ENCODE data around the gene PTPRN2. TPM values are rescaled to one million over a fixed set of nuclear protein-coding genes. Genes with fewer than 3 reads are reported as not detected.

PTPRN2 gene
- total and polyA plus RNA-seq, 2 of the 13 experiments (the other 11 are each of a cell fraction or from before 2014, with no cell fraction given), result 2.5 to 24.2 TPM

GRCh38 chr7:158240801-158241200 is 346.8 kb downstream of the PTPRN2 start:
- intact Hi-C loops (cut with micrococcal nuclease; ENCODE audit: unreplicated experiment), result no loop called here

GRCh38 chr7:158239290-158239981 is 348.2 kb downstream of the PTPRN2 start:
- FAIRE-seq (no peak), ATAC-seq (no peak; the same call in 2 of the 3 replicates), DNase-seq (ENCODE audit: low spot score) (no peak)
- Histone ChIP-seq H2AFZ (ENCODE audit: low read length) (no peak overlapping the region), H3K4me1 (ENCODE audit: insufficient read depth, low read length) (no peaks in the 10 kb centered on the region), H3K27ac (ENCODE audit: extremely low read length, insufficient read depth, low read length) (no peak overlapping the region), H3K27me3 (ENCODE audit: control insufficient read depth in 1 of 2, insufficient read depth in 2 of 2, low read length in 2 of 2) (no peaks in the 10 kb centered on the region), H3K9me3 (ENCODE audit: low read length) (no peaks in the 10 kb centered on the region), H4K20me1 (ENCODE audit: insufficient read depth, low read length) (peaks cover 14% of the 10 kb centered on the region; the same call in 1 of the 2 replicates), H3K4me2 (ENCODE audit: low read depth, low read length) (no peak overlapping the region), H3K9ac (ENCODE audit: insufficient read depth, low read depth, low read length) (no peak overlapping the region), H3K79me2 (ENCODE audit: insufficient read depth, low read length) (no peaks in the 10 kb centered on the region), H3K36me3 (replicated peaks in 1 of 2; ENCODE audit: control insufficient read depth in 1 of 2, insufficient read depth in 2 of 2, low read length in 2 of 2) (no peaks in the 10 kb centered on the region), H3K4me3 (replicated peaks in 1 of 3; ENCODE audit: insufficient read depth in 1 of 3, low read depth in 2 of 3, low read length in 3 of 3) (no peak overlapping the region)
- ChIA-PET CTCF (ENCODE audit: low intra/inter-chr PET ratio, low total read pairs) (no interaction called here), POLR2A (no interaction called here)
- in situ Hi-C loops (cut with HindIII; ENCODE audit: extremely low pct_ligation_motif_present, low pct_unique_long_range_greater_than_20kb), result no loop called here
- WGBS (ENCODE audit: low lambda C conversion rate), result 85% methylated on average over 29 of the region's 30 CpGs
- intact Hi-C loops (cut with micrococcal nuclease; ENCODE audit: unreplicated experiment), result no loop called here
- no TSS peak for BruUV-seq (replicated peaks)
- no peak for TF ChIP-seq BCLAF1 (IDR thresholded peaks at IDR 0.05)
- no peak for TF ChIP-seq ZNF747 (CRISPR knock-in tag; IDR thresholded peaks at IDR 0.05; ENCODE audit: borderline replicate concordance)
- no peak for TF ChIP-seq ZBTB1 (CRISPR knock-in tag; IDR thresholded peaks at IDR 0.05; ENCODE audit: borderline replicate concordance)
- TF ChIP-seq HCFC1 (IDR thresholded peaks at IDR 0.05; ENCODE audit: low read depth, low read length), result no peak
- TF ChIP-seq KLF9 (CRISPR knock-in tag; IDR thresholded peaks at IDR 0.05; ENCODE audit: low read depth), result no peak
- TF ChIP-seq GABPB1 (CRISPR knock-in tag; IDR thresholded peaks at IDR 0.05), result no peak
- TF ChIP-seq MBD4 (IDR thresholded peaks at IDR 0.05; ENCODE audit: borderline replicate concordance, low read length), result no peak
- TF ChIP-seq DMTF1 (CRISPR knock-in tag; IDR thresholded peaks at IDR 0.05), result no peak
- no peak for TF ChIP-seq ZNF256 (CRISPR knock-in tag; conservative IDR thresholded peaks at IDR 0.05)

More at GRCh38 chr7:158240801-158241200, 346.8 kb downstream of the PTPRN2 start:
- no peaks in the 10 kb centered on the region for H3K4me1 ChIP-seq (ENCODE audit: insufficient read depth, low read length)
- CTCF ChIA-PET (ENCODE audit: low intra/inter-chr PET ratio, low total read pairs), result no interaction called here
- no peak for DNase-seq (ENCODE audit: low spot score)
- no peak overlapping the region for H3K9ac ChIP-seq (ENCODE audit: insufficient read depth, low read depth, low read length)
- H3K36me3 ChIP-seq (replicated peaks in 1 of 2; ENCODE audit: control insufficient read depth in 1 of 2, insufficient read depth in 2 of 2, low read length in 2 of 2), result no peaks in the 10 kb centered on the region
- POLR2A ChIA-PET, result no interaction called here
- 81% methylated on average over 1 of the region's 3 CpGs for WGBS (ENCODE audit: low lambda C conversion rate)
- no peak overlapping the region for H2AFZ ChIP-seq (ENCODE audit: low read length)
- FAIRE-seq, result no peak
- BruUV-seq (replicated peaks), result no TSS peak
- H4K20me1 ChIP-seq (ENCODE audit: insufficient read depth, low read length), result peaks cover 13% of the 10 kb centered on the region; the same call in 1 of the 2 replicates
- in situ Hi-C loops (cut with HindIII; ENCODE audit: extremely low pct_ligation_motif_present, low pct_unique_long_range_greater_than_20kb), result no loop called here
- H3K9me3 ChIP-seq (ENCODE audit: low read length), result no peaks in the 10 kb centered on the region
- no peaks in the 10 kb centered on the region for H3K79me2 ChIP-seq (ENCODE audit: insufficient read depth, low read length)
- no peak overlapping the region for H3K4me2 ChIP-seq (ENCODE audit: low read depth, low read length)
- H3K27ac ChIP-seq (ENCODE audit: extremely low read length, insufficient read depth, low read length), result no peak overlapping the region
- ATAC-seq, result no peak
- H3K27me3 ChIP-seq (ENCODE audit: control insufficient read depth in 1 of 2, insufficient read depth in 2 of 2, low read length in 2 of 2), result no peaks in the 10 kb centered on the region
- TF ChIP-seq GPBP1L1 (CRISPR knock-in tag; IDR thresholded peaks at IDR 0.05), result no peak
- no peak overlapping the region for H3K4me3 ChIP-seq (replicated peaks in 1 of 3; ENCODE audit: insufficient read depth in 1 of 3, low read depth in 2 of 3, low read length in 3 of 3)
